NCI-H82 treated with DMSO at 0.1 percent for 48 hours (cell line): ENCODE results near the gene SLAMF8.
A peak's percentile ranks its signal among the peaks of the same experiment; 100 is the strongest.

ENCODE experiments used
- DNase-seq: peaks from one replicate; lab custom pipeline; 2025; ENCODE audit not compliant: unreplicated experiment; lab: John Stamatoyannopoulos, UW

Gene SLAMF8

GRCh38 chr1:159826441-159827101, at the start of gene SLAMF8:
SLAMF8 (plus strand) TSS chr1:159826873; CDS start chr1:159826899, 26 bp downstream.
- DNase-seq, result no peak

GRCh38 chr1:159778266-159778665, 48.4 kb upstream of the SLAMF8 start:
- no peak for DNase-seq

- no peak for DNase-seq
These were observed 47.2 kb upstream of the SLAMF8 start for GRCh38 chr1:159779403-159779851.

GRCh38 chr1:159780583-159781582, 45.8 kb upstream of the SLAMF8 start, which contains the start of gene DUSP23:
DUSP23 (plus strand) TSS chr1:159780962; CDS start chr1:159781101, 139 bp downstream.
- peak; percentile 98 for DNase-seq

- DNase-seq, result no peak
These were observed 44.7 kb upstream of the SLAMF8 start for GRCh38 chr1:159781992-159782391.

GRCh38 chr1:159783724-159784123, 42.9 kb upstream of the SLAMF8 start:
- DNase-seq, result no peak

- no peak for DNase-seq
These were observed 40.2 kb upstream of the SLAMF8 start for GRCh38 chr1:159786465-159786864.

- no peak for DNase-seq
These were observed 39.7 kb upstream of the SLAMF8 start for GRCh38 chr1:159786966-159787365.

- DNase-seq, result no peak
These were observed 36.3 kb upstream of the SLAMF8 start for GRCh38 chr1:159790237-159790917.

GRCh38 chr1:159791031-159791430, 35.6 kb upstream of the SLAMF8 start:
- no peak for DNase-seq

- no peak for DNase-seq
These were observed 35.2 kb upstream of the SLAMF8 start for GRCh38 chr1:159791461-159791860.

GRCh38 chr1:159795534-159795933, 31.1 kb upstream of the SLAMF8 start:
- DNase-seq, result no peak

GRCh38 chr1:159798893-159799292, 27.8 kb upstream of the SLAMF8 start:
- peak; percentile 84 for DNase-seq

GRCh38 chr1:159799446-159799985, 27.2 kb upstream of the SLAMF8 start:
- no peak for DNase-seq

- no peak for DNase-seq
These were observed 26.3 kb upstream of the SLAMF8 start for GRCh38 chr1:159800177-159800930.

- no peak for DNase-seq
These were observed 24.6 kb upstream of the SLAMF8 start, which contains the start of gene FCRL6 for GRCh38 chr1:159802111-159802510. FCRL6 (plus strand) TSS chr1:159802360; CDS start chr1:159802425, 65 bp downstream.

- no peak for DNase-seq
These were observed 22.6 kb upstream of the SLAMF8 start for GRCh38 chr1:159803956-159804689.

- DNase-seq, result no peak
These were observed 21.7 kb upstream of the SLAMF8 start for GRCh38 chr1:159804924-159805323.

- DNase-seq, result no peak
These were observed 10.7 kb upstream of the SLAMF8 start for GRCh38 chr1:159815926-159816325.
